Measurements from ENCODE around the gene EEF1AKMT3. TPM values are rescaled to one million over a fixed set of nuclear protein-coding genes. Genes with fewer than 3 reads are reported as not detected.

EEF1AKMT3 gene
- total and polyA plus RNA-seq, 3 donors from 2014 or later, result 5.5 to 8.7 (median 8.4) TPM

DNA sequence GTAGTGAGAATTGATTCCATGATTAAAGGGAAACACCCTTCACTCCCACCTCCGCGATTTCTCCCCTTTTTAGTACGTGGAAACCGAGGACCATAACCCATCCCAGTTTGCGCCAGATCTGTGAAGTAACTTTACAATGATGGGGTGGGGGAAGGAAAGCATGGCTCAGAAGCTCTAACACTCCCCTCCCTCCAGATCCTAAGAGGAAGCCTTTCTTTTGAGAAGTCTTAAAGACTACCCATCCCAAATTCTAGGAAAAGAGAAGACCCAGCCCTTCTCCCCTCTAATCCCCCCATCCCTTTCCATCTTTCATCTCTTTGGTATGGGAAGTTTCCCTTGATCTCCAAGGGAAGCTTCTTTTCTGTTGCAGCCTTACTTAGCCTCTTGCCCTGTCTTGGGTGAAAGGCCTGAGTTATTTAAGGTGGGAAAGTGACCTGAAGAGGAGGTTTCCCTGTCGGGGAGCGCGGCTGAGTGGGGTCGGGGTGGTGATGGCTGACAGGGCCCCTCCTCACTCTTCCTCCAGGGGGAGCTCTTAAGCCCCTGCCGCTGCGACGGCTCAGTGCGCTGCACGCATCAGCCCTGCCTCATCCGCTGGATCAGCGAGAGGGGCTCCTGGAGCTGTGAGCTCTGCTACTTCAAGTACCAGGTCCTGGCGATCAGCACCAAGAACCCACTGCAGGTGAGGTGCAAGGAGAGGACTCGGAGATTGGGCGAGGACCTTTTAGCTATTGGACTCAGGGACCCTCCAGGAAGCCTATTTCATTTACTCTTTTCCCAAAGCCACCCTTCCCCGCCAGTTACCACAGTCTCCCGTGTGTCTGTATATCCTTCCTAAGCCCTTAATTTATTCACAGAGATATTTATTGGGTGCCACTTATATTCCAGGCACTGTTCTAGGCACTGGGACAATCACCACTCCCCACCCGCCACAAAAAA, 15.7 kb upstream of the EEF1AKMT3 start:
- no peak overlapping the region for H3K27ac ChIP-seq
- peak overlapping the region in 1 of 2 donors; percentile 70 for H3K4me3 ChIP-seq
- H3K9me3 ChIP-seq, result no peaks in the 10 kb centered on the region
- intact Hi-C loops (cut with DNase I; ENCODE audit: low total_unique reads), result no loop called here
- no peaks in the 10 kb centered on the region for H3K27me3 ChIP-seq
- H3K36me3 ChIP-seq (ENCODE audit: low read depth, missing control alignments), result no peaks in the 10 kb centered on the region
- 48 to 68% methylated on average over 19 to 22 of the region's 22 CpGs for WGBS, 2 donors
- TF ChIP-seq POLR2A (IDR thresholded peaks at IDR 0.05), result no peak
- TF ChIP-seq, protein P1, sequence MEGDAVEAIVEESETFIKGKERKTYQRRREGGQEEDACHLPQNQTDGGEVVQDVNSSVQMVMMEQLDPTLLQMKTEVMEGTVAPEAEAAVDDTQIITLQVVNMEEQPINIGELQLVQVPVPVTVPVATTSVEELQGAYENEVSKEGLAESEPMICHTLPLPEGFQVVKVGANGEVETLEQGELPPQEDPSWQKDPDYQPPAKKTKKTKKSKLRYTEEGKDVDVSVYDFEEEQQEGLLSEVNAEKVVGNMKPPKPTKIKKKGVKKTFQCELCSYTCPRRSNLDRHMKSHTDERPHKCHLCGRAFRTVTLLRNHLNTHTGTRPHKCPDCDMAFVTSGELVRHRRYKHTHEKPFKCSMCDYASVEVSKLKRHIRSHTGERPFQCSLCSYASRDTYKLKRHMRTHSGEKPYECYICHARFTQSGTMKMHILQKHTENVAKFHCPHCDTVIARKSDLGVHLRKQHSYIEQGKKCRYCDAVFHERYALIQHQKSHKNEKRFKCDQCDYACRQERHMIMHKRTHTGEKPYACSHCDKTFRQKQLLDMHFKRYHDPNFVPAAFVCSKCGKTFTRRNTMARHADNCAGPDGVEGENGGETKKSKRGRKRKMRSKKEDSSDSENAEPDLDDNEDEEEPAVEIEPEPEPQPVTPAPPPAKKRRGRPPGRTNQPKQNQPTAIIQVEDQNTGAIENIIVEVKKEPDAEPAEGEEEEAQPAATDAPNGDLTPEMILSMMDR (IDR thresholded peaks at IDR 0.05), result peak in 2 of 3 experiments; percentile 16 to 45
- peaks cover 19% of the 10 kb centered on the region for H3K4me1 ChIP-seq
- peak; percentile 57 for DNase-seq

GRCh38 chr12:57757771-57758170, 14.6 kb upstream of the EEF1AKMT3 start:
- Histone ChIP-seq H3K9me3 (no peaks in the 10 kb centered on the region), H3K27me3 (no peaks in the 10 kb centered on the region), H3K4me3 (no peak overlapping the region), H3K4me1 (peaks cover 17% of the 10 kb centered on the region), H3K27ac (no peak overlapping the region), H3K36me3 (ENCODE audit: low read depth, missing control alignments) (no peaks in the 10 kb centered on the region)
- TF ChIP-seq, protein P1 (IDR thresholded peaks at IDR 0.05), result no peak
- TF ChIP-seq POLR2A (IDR thresholded peaks at IDR 0.05), result no peak
- intact Hi-C loops (cut with DNase I; ENCODE audit: low total_unique reads), result no loop called here
- 83 to 87% methylated on average over 4 of the region's 4 CpGs for WGBS, 2 donors
- DNase-seq, result no peak

GRCh38 chr12:57758552-57759359, 13.7 kb upstream of the EEF1AKMT3 start:
- no peak overlapping the region for H3K4me3 ChIP-seq
- intact Hi-C loops (cut with DNase I; ENCODE audit: low total_unique reads), result no loop called here
- H3K27me3 ChIP-seq, result no peaks in the 10 kb centered on the region
- no peaks in the 10 kb centered on the region for H3K9me3 ChIP-seq
- no peaks in the 10 kb centered on the region for H3K36me3 ChIP-seq (ENCODE audit: low read depth, missing control alignments)
- WGBS, 2 donors, result 94 to 96% methylated on average over 9 to 25 of the region's 25 CpGs
- DNase-seq, result no peak
- no peak for TF ChIP-seq POLR2A (IDR thresholded peaks at IDR 0.05)
- TF ChIP-seq, protein P1 (IDR thresholded peaks at IDR 0.05), result no peak
- peaks cover 14% of the 10 kb centered on the region for H3K4me1 ChIP-seq
- no peak overlapping the region for H3K27ac ChIP-seq

DNA sequence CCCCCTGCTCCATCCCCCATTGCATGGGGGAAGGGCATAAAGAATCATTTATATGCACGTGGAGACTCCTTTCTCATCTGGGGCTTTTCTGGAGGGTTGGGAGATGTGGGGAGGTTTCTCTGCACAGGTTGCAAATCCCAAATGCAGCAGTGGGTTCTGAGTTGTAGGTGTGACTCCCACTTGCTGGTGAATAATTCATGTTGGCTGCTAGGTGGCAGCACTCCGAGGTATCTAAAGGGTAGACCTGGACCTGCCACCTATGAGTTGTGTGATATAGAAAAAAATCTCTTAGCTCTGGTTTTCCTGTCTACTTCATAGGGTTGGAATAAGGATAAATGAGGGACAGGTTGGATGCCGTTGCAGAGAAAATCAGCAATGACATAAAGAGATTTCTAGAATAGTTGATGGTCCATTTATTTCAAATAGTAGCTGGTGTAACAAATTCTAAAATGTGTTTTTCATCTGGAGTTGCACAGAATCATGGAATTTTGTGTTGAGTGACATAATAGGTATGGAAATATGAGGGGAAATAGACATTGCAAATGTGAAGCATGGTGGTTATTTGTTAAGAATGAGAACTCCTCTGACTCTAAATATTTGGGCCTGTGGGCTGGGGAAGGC, 12.9 kb upstream of the EEF1AKMT3 start:
- Histone ChIP-seq H3K36me3 (ENCODE audit: low read depth, missing control alignments) (no peaks in the 10 kb centered on the region), H3K4me3 (no peak overlapping the region), H3K9me3 (no peaks in the 10 kb centered on the region), H3K4me1 (peaks cover 10% of the 10 kb centered on the region), H3K27ac (no peak overlapping the region), H3K27me3 (no peaks in the 10 kb centered on the region)
- TF ChIP-seq POLR2A (IDR thresholded peaks at IDR 0.05), result no peak
- TF ChIP-seq, protein P1 (IDR thresholded peaks at IDR 0.05), result peak in 2 of 3 experiments; percentile 8 to 31
- 51 to 66% methylated on average over 3 of the region's 3 CpGs for WGBS, 2 donors
- DNase-seq, result no peak
- intact Hi-C loops (cut with DNase I; ENCODE audit: low total_unique reads), result no loop called here

Data from testis (tissue), 3 donors.